ENCODE results near the gene FAM151B. TPM values are rescaled to one million over a fixed set of nuclear protein-coding genes. Genes with fewer than 3 reads are reported as not detected.

Gene FAM151B
- total and polyA plus RNA-seq, 9 of the 15 experiments (the other 6 are each of a cell fraction or from before 2014, with no cell fraction given): 0.10 to 0.46 (median 0.22) TPM; not detected in 2

DNA sequence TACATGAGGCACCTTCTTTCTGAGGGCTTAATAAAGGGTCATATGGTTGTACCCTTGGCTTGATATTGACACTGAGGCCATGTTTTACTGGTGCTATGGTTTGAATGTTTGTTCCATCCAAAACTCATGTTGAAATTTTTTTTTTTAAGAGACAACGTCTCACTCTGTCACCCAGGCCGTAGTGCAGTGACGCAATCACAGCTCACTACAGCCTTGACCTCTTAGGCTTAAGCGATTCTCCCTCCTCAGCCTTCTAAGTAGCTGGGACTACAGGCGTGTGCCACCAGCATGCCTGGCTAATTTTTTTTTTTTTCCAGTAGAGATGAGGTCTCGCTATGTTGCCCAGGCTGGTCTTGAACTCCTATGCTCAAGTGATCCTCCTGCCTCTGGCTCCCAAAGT lies 20.9 kb downstream of the FAM151B start:
- no peaks in the 10 kb centered on the region for H3K9me3 ChIP-seq (replicated peaks; ENCODE audit: control insufficient read depth, insufficient read depth, low read depth, low read length)
- no peak for FAIRE-seq
- no peaks in the 10 kb centered on the region for H3K79me2 ChIP-seq (ENCODE audit: control insufficient read depth, insufficient read depth, low read length)
- no peaks in the 10 kb centered on the region for H3K4me1 ChIP-seq (replicated peaks in 1 of 2; ENCODE audit: control insufficient read depth in 2 of 2, insufficient read depth in 2 of 2, low read length in 2 of 2)
- H3K9ac ChIP-seq (ENCODE audit: insufficient read depth in 1 of 2, low read depth in 2 of 2, low read length in 2 of 2): no peak overlapping the region
- BruUV-seq (replicated peaks): no TSS peak
- in situ Hi-C loops (cut with MboI) (no loop called here), intact Hi-C loops (cut with micrococcal nuclease) (no loop called here)
- no peak for DNase-seq (ENCODE audit: extremely low read depth in 1 of 4, low spot score in 3 of 4)
- no peaks in the 10 kb centered on the region for H4K20me1 ChIP-seq (replicated peaks; ENCODE audit: control insufficient read depth, insufficient read depth, low read length)
- POLR2A ChIA-PET: no interaction called here
- no peaks in the 10 kb centered on the region for H3K9me1 ChIP-seq (ENCODE audit: control insufficient read depth, insufficient read depth, low read length)
- no peak overlapping the region for H3K4me3 ChIP-seq
- no peak overlapping the region for H3K4me2 ChIP-seq (ENCODE audit: insufficient read depth, low read length)
- H3K36me3 ChIP-seq (ENCODE audit: control insufficient read depth, insufficient read depth, low read length): no peaks in the 10 kb centered on the region
- TF ChIP-seq, protein P1, sequence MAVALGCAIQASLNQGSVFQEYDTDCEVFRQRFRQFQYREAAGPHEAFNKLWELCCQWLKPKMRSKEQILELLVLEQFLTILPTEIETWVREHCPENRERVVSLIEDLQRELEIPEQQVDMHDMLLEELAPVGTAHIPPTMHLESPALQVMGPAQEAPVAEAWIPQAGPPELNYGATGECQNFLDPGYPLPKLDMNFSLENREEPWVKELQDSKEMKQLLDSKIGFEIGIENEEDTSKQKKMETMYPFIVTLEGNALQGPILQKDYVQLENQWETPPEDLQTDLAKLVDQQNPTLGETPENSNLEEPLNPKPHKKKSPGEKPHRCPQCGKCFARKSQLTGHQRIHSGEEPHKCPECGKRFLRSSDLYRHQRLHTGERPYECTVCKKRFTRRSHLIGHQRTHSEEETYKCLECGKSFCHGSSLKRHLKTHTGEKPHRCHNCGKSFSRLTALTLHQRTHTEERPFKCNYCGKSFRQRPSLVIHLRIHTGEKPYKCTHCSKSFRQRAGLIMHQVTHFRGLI (CRISPR knock-in tag; IDR thresholded peaks at IDR 0.05): no peak
- TF ChIP-seq, protein P2, sequence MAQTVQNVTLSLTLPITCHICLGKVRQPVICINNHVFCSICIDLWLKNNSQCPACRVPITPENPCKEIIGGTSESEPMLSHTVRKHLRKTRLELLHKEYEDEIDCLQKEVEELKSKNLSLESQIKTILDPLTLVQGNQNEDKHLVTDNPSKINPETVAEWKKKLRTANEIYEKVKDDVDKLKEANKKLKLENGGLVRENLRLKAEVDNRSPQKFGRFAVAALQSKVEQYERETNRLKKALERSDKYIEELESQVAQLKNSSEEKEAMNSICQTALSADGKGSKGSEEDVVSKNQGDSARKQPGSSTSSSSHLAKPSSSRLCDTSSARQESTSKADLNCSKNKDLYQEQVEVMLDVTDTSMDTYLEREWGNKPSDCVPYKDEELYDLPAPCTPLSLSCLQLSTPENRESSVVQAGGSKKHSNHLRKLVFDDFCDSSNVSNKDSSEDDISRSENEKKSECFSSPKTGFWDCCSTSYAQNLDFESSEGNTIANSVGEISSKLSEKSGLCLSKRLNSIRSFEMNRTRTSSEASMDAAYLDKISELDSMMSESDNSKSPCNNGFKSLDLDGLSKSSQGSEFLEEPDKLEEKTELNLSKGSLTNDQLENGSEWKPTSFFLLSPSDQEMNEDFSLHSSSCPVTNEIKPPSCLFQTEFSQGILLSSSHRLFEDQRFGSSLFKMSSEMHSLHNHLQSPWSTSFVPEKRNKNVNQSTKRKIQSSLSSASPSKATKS (CRISPR knock-in tag; IDR thresholded peaks at IDR 0.05): no peak
- TF ChIP-seq ZNF57 (CRISPR knock-in tag; IDR thresholded peaks at IDR 0.05) (no peak), TSC22D4 (tag; IDR thresholded peaks at IDR 0.05) (no peak), ZKSCAN3 (CRISPR knock-in tag; IDR thresholded peaks at IDR 0.05) (no peak), CHD4 (IDR thresholded peaks at IDR 0.05; ENCODE audit: insufficient read depth, insufficient replicate concordance, low read depth, low read length, poor library complexity, severe bottlenecking) (no peak), HDAC6 (IDR thresholded peaks at IDR 0.05; ENCODE audit: low read depth, low read length) (no peak), ZNF408 (CRISPR knock-in tag; IDR thresholded peaks at IDR 0.05; ENCODE audit: low read depth) (no peak), CEBPB (tag; IDR thresholded peaks at IDR 0.05) (peak; percentile 66)
- TF ChIP-seq, protein P3, sequence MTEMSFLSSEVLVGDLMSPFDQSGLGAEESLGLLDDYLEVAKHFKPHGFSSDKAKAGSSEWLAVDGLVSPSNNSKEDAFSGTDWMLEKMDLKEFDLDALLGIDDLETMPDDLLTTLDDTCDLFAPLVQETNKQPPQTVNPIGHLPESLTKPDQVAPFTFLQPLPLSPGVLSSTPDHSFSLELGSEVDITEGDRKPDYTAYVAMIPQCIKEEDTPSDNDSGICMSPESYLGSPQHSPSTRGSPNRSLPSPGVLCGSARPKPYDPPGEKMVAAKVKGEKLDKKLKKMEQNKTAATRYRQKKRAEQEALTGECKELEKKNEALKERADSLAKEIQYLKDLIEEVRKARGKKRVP (CRISPR knock-in tag; IDR thresholded peaks at IDR 0.05): no peak
- TF ChIP-seq, protein P4, sequence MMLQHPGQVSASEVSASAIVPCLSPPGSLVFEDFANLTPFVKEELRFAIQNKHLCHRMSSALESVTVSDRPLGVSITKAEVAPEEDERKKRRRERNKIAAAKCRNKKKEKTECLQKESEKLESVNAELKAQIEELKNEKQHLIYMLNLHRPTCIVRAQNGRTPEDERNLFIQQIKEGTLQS (IDR thresholded peaks at IDR 0.05): peak; percentile 33; the same call in 1 of the 2 replicates
- TF ChIP-seq, protein P4 (CRISPR knock-in tag; conservative IDR thresholded peaks at IDR 0.05): no peak
- TF ChIP-seq, protein P5, sequence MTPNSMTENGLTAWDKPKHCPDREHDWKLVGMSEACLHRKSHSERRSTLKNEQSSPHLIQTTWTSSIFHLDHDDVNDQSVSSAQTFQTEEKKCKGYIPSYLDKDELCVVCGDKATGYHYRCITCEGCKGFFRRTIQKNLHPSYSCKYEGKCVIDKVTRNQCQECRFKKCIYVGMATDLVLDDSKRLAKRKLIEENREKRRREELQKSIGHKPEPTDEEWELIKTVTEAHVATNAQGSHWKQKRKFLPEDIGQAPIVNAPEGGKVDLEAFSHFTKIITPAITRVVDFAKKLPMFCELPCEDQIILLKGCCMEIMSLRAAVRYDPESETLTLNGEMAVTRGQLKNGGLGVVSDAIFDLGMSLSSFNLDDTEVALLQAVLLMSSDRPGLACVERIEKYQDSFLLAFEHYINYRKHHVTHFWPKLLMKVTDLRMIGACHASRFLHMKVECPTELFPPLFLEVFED (CRISPR knock-in tag; conservative IDR thresholded peaks at IDR 0.05): no peak
- 13% methylated on average over 6 of the region's 6 CpGs for WGBS (ENCODE audit: insufficient coverage, low coverage, missing lambda C conversion rate)
- CTCF ChIA-PET (ENCODE audit: low intra/inter-chr PET ratio): no interaction called here
- H3K27me3 ChIP-seq (ENCODE audit: control insufficient read depth in 2 of 2, insufficient read depth in 2 of 2, low read length in 2 of 2): peaks cover 7 to 8% of the 10 kb centered on the region in 2 experiments; a peak in 3 of 5 replicates
- no peak overlapping the region for H3K27ac ChIP-seq (ENCODE audit: extremely low read depth, low read depth, low read length)
- ATAC-seq: no peak
- no peak overlapping the region for H2AFZ ChIP-seq (ENCODE audit: low read depth, low read length)
